Activated CD4-positive, CD25-positive, alpha-beta regulatory T cell (primary cell): Measurements from ENCODE around the gene CDC42EP2.

Source experiments
- DNase-seq, 4 experiments: peaks; one replicate each; lab custom pipeline; 2025; lab: John Stamatoyannopoulos, UW

Gene CDC42EP2

DNA sequence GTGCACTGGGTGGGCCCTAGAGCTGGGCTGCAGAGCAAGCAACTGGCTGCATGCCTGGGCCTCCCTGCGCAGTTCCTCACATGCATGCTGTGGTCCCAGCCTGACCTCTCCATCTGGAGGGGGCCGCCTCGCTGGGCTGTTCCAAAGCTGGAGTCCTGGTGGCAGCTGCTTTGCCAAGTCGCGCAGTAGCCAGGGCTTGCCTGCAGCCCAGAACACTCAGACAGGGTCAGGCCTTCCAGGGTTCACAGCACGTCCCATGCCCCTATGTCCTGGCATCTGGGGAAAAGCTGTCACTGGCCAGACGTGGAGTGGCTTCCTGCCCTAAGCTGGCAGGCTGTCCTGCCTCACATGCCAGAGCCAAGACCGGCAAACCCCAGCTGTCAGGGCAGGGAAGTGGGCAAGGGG is 16.5 kb upstream of the CDC42EP2 start:
- DNase-seq, result no peak

DNA sequence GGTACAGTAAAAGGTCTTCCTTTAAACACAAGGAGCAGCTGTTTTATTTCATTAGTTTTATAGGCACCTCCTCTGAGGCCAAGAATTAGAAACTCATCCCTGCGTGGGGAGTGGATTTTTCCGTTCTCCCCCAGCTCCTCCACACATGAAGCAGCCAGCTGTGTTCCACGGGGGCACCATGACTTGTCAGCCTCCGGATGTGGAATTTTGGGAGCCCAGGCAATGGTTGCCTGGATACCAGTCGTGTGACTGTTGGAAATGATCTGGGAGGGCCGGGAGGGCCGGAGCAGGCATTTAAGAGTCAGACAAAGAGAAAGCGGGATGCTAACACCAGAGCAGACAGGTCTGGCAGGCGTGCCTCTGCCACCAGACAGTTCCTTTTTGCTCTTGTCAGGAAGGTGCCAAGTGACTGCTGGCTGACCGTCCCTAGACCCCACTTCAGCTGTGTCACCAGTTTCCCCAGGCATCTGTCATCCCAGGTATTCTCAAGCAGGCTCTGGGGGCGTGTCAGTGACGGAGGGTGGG is 15.9 kb upstream of the CDC42EP2 start:
- DNase-seq, result no peak

DNA sequence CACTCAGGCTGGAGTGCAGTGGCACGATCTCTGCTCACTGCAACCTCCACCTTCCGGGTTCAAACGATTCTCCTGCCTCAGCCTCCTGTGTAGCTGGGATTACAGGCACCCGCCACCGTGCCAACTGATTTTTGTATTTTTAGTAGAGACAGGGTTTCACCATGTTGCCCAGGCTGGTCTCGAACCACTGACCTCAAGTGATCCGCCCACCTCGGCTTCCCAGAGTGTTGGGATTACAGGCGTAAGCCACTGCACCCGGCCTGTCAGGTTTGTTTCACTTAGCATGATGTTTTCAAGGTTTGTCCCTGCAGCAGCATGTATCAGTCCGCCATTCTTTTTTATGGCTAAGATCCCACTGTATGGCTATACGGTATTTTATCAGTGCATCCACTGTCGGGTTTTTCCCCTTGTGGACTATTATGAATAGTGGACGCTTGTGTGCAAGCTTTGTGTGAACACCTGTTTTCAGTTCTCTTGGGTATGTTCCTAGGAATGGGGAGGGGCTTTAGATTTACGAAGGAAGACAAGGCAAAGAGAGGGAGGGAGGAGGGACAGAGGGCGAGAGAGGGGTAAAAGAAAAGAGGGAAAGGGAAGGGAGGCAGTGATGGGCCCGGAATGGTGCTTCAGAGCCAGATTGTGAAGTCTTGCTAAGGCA is 13.9 kb upstream of the CDC42EP2 start:
- no peak for DNase-seq

DNA sequence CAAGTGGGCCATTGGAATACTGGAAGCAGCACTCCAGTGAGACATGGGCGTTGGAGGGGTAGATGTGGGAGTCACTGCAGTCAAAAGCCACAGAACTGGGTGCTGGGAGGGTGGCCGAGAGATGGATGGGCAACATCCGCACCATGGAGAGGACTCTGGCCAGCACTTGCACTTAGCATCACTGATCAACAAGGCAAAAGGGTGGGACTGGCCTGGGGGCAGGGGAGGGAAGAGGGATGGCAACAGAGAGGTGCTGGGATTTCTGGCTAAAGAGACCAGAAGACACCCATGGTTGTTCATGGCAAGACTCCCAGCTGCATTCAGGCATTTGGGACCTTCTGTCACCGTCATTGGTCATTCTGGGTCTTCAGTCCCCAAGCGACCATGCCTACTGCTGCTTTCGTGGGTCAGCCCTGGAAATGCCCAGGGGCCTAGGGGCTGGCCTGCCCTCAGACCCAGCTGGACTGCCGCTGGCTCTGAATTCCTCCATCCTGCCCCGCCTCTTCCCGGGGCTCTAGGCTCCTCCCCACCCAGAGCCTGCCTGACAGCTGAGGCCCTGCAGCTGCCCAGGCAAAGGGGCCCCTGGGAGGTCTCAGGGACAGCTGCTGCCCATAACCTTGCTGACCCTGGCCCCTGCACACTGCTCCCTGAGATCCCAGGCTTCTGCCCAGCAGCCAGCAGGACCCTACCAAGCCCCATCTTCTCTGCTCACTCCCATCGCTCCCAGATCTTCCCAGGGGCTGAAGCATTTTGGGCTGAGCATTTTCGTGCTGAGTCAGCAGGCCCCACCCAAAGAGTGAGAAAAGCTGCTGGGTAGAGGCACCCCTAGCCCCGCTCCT is 13.0 kb upstream of the CDC42EP2 start:
- no peak for DNase-seq

DNA sequence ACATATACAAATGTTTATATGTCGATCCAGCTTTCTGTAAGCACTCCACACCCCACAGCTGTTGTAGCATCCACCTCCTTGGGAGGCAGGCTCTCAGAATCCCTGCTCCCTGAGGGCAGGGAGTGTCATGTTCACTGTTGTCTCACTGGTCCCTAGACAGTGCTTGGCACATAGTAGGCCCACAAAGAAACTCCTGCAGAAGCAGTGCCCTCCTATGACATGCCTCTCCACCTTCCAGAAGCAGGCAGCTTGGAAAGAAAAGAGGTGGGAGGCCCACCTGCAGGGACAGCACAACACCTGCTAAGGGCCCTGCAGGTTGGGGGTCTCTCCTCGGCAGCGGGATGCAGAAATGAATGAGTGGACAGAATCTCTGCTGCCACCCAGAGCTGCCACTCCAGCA is 11.1 kb upstream of the CDC42EP2 start:
- DNase-seq, result no peak

DNA sequence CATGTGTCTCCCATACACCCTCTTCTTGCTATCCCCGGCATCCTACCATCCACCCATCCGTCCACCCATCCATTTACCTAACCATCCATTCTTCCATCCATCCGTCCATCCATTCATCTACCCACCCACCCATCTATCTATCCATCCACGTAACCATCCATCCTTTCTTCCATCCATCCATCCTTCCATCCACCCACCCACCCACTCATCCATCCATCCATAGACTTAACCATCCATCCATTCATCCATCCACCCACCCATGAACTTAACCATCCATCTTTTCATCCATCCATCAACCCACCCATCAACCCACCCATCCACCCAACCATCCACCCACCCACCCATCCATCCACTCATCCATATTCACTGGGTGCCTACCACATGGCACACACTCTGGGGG is 10.6 kb upstream of the CDC42EP2 start:
- DNase-seq, result no peak

DNA sequence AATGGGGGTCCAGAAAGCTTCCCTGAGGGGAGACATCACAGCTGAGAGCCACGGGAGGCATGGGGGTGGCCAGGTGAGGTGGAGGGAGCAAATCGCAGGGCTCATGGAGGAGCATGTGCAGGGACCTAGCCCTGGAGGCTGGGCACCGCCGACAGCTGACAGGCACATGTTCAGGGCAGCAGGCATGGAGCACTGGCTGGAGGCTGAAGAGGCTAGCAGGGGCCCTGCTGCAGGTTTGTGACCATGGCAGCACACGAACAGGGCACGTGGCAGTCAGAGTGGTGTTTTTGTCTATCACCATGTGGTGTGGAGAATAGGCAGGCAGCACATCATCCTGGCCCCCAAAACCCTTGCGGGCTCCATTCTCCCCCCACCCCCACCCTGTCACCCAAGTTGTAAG is 10.1 kb upstream of the CDC42EP2 start:
- no peak for DNase-seq

DNA sequence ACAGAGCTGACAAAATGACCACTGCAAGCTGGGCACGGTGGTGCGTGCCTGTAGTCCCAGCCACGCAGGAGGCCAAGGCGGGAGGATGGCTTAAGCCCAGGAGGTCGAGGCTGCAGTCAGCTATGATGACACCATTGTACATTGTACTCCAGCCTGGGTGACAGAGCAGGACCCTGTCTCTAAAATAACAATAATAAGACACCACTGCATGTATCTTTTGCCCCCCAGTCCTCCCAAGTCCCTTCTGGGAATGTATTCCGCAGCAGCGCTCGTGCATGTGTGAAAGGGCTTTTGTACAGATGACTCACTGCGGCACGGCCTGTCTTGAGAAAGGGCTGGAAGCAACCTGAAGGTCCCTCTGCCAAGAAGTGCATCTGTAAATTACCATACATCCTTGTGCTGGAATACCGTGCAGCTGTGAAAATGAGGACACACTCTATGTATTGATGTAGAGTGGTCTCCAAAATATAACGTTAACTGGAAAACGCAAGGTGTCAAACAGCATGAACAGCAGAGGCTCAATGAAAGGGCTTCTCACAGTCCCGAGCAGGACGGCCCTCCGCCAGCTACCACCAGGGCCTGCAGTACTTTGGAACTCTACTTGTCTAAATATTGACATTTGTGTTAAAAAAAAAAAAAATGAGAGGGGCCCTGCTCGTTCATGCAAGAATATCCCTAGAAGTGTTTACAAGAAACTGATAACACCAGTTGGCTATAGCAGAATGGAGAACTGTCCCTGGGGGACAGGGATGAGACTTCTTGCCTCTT is 9.0 kb upstream of the CDC42EP2 start:
- no peak for DNase-seq

DNA sequence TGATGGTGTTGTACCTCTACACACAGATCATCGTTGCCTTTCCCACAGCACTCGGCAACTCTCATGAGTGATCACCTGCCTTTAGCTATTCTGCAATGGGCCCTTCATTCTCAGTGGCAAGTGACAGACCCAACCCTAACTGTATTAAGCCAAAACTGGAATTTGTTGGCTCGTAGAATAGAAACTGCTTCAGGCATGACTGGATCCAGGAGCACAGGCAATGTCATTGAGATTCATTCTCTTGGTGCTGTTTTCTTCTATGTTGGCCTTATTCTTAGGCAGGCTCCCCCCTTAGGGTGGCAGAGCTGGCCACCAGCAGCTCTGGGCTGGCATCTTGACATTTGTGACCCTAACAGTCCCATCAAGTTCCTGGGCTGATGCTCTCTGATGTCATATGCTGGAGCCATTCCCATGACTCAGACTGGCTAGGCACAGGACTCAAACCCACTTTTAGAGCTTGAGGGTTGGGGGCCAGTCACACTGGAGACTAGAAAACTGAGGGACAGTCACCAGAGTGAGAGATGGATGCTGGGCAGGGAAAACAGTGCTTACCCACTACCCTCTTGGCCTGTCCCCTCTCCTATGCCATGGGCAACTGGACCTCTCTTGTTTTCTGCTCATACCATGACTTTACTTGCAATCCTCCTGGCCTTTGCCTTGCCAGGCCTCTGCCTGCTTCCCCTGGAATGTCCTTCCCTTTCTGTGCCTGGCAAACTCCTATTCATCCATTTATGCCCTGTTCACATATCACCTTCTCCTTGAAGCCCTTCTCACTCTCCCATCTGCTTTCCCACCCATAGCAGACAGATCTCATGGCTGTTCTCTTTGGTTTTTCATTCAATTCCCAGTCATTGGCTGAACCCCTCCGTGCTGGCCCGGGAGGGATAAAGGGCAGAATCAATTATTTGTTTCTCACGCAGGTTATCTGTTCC is 7.1 kb upstream of the CDC42EP2 start:
- no peak for DNase-seq

DNA sequence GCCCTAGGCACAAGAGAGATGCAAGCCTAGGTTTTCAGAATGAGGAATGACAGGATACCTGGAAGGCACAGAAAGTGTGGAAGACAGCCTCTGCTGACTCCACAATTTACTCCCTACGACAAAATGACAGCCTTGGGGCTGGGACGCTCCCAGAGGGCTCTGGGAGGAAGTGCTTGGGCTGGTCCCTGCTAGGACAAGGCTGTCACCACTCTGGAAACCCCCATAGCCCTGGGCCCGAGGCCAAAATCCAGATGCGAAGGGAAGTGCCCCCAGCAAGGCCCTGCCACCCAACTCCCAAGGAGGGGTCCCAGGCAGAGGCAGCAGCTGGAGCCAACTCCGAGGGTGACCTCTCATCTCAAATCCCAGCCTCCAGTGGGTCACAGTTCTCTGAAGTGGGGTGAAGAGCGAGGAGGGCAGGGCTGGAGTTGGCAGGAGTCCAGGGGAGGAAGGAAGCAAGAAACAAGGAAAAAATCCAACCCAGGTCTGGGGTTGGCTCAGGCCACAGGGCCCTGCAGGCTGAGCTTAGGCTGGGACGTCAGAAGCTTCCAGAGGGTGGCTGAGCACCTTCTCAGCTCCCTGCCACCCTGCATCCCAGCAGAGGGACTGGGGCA is 6.3 kb upstream of the CDC42EP2 start:
- no peak for DNase-seq

DNA sequence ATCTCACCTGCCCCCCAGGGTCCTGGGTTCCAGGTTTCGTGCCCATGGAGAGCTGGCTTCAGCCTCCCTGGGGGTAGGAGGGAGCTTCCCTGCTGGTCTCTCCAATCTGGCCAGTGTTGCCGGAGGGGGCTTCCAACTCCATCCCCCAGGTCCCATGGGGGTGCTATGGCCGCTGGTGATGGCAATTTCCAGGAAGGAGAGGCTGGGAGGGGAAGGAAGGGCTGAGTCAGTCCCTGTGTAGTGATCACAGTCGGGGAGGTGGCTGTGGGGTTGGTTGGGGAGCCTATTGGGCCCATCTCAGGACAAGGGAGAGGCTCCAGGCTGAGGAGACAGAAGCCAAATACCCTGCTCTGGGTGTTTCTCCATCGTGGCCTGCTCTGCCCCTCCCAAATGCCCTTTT is 5.7 kb upstream of the CDC42EP2 start:
- DNase-seq, result no peak

DNA sequence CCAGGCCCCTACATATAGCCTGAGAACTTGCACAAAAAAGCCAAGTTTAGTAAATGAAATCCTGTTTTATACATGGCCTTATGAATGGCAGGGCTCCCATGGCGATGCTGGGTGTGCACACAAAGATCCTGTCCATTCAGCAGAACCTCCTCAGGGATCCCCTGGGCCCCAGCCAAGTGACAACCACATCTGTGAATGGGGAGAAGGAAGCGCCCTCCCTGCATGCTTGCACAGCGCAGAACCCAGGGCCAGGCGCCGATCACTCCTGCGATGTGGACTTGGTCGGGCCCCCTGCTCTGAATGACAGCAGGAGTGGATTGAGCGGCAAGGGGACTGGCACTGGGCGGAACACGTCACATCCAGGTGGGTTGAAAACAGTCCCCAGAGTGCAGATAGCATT is 4.5 kb upstream of the CDC42EP2 start:
- no peak for DNase-seq

DNA sequence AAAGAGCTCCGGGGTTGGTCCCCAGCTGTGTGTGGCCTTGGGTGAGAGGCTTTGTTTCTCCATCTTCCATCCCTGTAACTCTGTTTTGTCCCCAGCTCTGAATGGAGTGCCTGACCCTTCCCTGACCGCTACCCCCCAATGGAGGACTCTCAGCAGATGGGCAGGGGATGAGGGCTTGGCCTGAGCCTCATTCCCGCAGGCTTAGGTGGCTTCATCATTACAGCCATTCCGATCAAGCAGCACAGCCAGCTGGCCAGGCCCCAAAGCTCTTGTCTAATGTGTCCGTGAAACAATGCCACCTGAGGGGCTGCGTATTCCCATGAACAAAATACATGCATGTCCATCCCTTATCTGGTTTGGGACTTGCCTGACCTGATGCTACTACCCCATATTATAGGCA is 3.9 kb upstream of the CDC42EP2 start:
- no peak for DNase-seq

DNA sequence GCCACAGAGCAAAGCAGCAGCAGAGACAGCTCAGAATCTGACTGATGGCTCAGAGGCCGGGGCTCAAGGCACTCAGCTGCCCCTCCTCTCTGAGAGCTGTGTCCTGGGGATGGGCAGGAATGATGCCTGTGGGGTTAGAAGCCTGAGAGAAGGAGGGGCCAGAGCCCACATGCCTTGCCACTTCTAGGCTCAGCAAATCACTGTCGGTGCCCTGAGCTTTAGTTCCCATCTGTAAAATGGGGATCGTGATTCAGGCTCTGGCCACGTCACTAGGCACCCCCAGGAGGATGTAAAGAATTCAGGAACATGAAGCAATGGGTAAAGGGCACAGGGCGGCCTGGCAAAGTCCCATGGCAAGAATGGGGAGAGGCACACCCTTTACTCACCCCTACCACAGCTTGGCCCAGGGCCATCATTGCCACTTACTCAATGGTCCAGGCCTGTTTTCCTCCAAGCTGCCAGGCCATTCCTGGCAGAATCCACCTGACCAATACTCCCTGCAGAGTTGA is 3.4 kb upstream of the CDC42EP2 start:
- DNase-seq, result no peak

DNA sequence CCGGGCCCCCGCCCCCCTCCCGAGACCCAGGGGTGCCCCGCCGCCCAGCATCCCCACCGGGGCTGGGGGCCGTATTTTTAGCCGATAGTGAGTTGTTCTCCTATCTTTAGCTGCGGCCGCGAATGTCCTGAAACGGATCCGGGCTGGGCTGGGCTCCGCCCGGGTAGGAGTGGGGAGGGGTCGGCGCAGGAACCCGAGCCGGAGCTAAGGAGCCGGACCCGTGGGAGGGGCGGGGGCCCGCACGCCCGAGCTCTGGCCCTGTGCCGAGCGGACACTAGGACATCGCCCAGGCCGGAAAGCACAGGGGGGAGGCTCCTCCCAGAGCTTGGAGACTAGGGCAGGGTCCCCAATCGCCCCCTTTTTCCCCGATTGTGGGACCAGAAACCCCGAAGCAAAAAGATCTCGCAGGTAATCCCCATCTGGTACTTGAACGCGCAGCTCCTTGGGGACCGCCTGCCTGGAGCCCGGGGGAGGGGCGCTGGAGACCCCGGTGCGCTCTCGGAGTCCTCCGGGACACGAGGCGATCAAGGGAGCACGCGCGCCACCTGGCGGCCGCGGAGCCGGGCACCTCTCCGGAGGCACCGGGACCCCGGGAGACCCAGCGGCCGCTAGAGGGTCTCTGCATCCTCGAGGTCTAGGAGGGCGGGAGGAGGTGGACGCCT is 669 bp downstream of the CDC42EP2 start:
- DNase-seq, result peak; percentile 66 to 77 (median 72)

DNA sequence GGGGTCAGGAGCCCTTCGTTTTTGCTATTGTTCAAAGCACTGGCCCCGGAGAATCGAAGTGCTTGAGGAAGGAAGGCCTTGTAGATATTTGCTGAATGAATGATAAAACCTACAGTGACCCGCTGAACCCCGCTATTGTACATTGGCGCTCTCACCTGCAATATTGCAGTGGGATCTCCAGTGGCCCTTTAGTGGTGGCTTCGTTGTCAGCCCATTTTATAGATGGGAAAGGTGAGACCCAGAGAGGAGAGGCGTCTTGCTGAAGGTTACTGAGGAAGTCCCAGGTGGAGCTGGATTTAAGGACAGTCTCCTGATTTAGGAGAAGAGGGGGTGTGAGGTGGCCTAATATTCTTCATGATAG is 1.2 kb downstream of the CDC42EP2 start:
- no peak for DNase-seq

DNA sequence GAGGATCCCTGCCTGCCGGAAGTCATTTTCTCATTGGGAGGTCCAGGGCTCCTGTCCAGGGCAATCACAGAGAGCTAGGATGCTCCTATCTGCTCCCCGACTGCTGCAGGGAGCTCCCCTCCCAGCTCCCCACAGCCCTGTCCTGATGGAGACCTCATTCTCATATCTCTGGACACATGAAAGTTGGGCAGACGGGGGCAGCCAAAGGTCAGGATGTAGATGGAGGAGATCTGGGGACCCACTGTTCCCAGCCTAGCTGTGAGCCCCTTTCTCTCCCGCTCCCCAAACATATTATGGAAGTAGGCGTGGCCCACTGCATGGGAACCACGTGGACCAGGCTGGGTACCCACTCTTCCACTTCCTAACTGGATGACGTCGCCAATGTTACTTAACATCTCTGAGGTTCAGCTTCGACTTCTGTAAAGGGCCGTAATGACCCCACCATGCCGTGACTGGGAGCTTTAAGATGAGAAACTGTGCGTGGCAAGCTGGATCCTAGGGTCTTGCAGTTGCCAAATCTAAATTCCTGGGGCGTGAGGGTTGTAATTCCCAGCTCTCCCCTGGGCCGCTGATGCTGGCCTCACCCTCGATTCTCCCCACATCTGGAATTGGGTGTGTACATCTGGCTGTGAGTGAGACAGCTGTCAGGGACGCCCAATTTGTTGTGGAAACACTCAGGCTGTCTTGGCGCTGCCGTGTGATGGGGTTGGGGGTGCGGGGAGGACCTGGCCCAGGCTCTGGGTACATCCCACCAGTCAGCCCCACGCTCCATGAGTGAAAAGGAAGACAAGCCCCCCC is 1.8 kb downstream of the CDC42EP2 start:
- DNase-seq, result no peak

DNA sequence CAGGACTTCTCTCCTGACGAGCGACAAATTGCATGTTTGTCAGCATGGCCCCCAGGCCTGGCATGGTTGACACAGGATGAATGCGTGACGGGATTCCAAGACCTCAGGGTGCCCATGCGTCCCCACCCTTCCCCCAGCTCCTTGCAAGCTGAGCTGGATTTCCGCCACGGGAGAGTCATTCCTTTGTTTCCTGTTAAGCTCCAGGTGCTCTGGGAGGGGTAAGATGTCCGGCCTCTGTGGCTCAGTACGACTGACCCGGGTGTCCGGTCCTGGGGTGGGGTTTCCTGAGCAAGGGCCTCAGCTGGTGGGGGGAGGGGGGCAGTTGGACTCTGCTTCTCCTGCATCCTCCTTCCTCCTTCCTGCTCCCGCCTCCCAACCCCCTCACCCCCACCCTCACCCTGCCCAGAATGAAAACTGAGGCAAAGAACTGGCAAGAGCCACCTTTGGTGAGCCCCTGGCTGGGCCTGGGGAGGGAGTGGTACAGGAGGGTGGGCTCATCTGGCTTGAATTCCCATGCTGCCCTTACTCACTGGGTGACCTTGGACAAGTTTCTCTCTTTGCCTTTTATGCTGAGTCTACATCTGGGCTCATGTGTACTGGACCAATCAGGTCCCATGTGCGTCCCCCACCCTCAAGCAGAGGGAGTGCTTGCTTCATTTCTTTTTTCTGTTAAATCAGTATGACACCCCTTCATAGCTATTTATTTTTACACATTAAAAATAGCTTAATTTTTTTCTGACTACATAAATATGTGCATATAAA is 2.5 kb downstream of the CDC42EP2 start:
- no peak for DNase-seq
